Muscle of back (tissue), 11 donors: ENCODE results near the gene COX4I2. TPM values are rescaled to one million over a fixed set of nuclear protein-coding genes. Genes with fewer than 3 reads are reported as not detected.

Experiments used
- DNase-seq, 3 donors: peaks; one replicate each; pipeline versions ENCODE4 v3.0.0 to v3.0.0-alpha.2; 2013
- polyA plus RNA-seq, 10 donors: library from polyadenylated mRNA; unstranded; fragments of 120-200 nt; gene quantifications; one replicate each; pipeline ENCODE4 v1.2.1, GENCODE V29; 2013; ENCODE audit not compliant: insufficient read length in 10 of 10

Gene COX4I2
- polyA plus RNA-seq, 10 donors = 6.9 to 11.3 (median 9.1) TPM

- no peak for DNase-seq
These were observed 38.3 kb downstream of the COX4I2 start for GRCh38 chr20:31675828-31676608.

- no peak for DNase-seq
These were observed 38.9 kb downstream of the COX4I2 start for GRCh38 chr20:31676609-31676989.

- DNase-seq = no peak
These were observed 40.0 kb downstream of the COX4I2 start for GRCh38 chr20:31677553-31678260.

GRCh38 chr20:31678389-31679356 is 41.0 kb downstream of the COX4I2 start:
- DNase-seq = no peak

- DNase-seq = no peak
These were observed 41.9 kb downstream of the COX4I2 start for GRCh38 chr20:31679357-31680285.

- no peak for DNase-seq
These were observed 42.8 kb downstream of the COX4I2 start for GRCh38 chr20:31680286-31681127.

GRCh38 chr20:31681128-31681727 is 43.5 kb downstream of the COX4I2 start:
- DNase-seq = no peak

- DNase-seq = no peak
These were observed 44.1 kb downstream of the COX4I2 start for GRCh38 chr20:31681769-31682168.

GRCh38 chr20:31682352-31682751 is 44.6 kb downstream of the COX4I2 start:
- DNase-seq = no peak

GRCh38 chr20:31682927-31683326 is 45.2 kb downstream of the COX4I2 start:
- no peak for DNase-seq

- DNase-seq = peak in 1 of 3 donors; percentile 3
These were observed 46.7 kb downstream of the COX4I2 start for GRCh38 chr20:31684153-31685015.

GRCh38 chr20:31685853-31686643 is 48.3 kb downstream of the COX4I2 start:
- no peak for DNase-seq

- no peak for DNase-seq
These were observed 50.1 kb downstream of the COX4I2 start for GRCh38 chr20:31687777-31688176.

- DNase-seq = no peak
These were observed 51.4 kb downstream of the COX4I2 start for GRCh38 chr20:31689141-31689540.

GRCh38 chr20:31690124-31690666 is 52.5 kb downstream of the COX4I2 start:
- no peak for DNase-seq

- peak in 1 of 3 donors; percentile 12 for DNase-seq
These were observed 54.0 kb downstream of the COX4I2 start for GRCh38 chr20:31691646-31692275.

- DNase-seq = peak in 1 of 3 donors; percentile 3
These were observed 55.7 kb downstream of the COX4I2 start for GRCh38 chr20:31693402-31693801.
